Heart left ventricle (tissue), 13 donors: Measurements from ENCODE around the gene GALNT14.

ENCODE experiments used
- POLR2A ChIP-seq, 2 donors: fragments of 450-650 bp; IDR thresholded peaks; one replicate each; pipeline ENCODE4 v1.6.1; 2017; ENCODE audit warnings: antibody characterized with exemption in 2 of 2, mild to moderate bottlenecking in 2 of 2, moderate library complexity in 2 of 2
- TF ChIP-seq, protein P1 (sequence below), 12 donors: fragments of 200-600 bp; sonication (generic) in 4 of 12; IDR thresholded peaks; one replicate each; pipeline versions ENCODE4 v1.5.0 to v1.8.0; 2018 to 2022; ENCODE audit warnings: antibody characterized with exemption in 12 of 12, mild to moderate bottlenecking in 5 of 12
- donor health status: ischemic (EF 13 %, LVEDD 7.1; RV severe dilation, severe dysfunction).
- donor health status: DM: no; HTN: yes; CAD: no.
- donor health status: DM: no; HTN: no; CAD: no.
- donor health status: ischemic (EF 25% LVEDD 6.9; RV normal size, moderate dysfunction).
- donor health status: ischemic (EF 25% LVEDD 5.7; RV mildly dilated, moderate dysfunction).
- donor health status: ischemic (EF 35%, LVEDD 5.7; RV mildly dilated, moderate dysfunction).
- donor health status: nonischemic (EF 11% LVEDD 7.7; RV severe dilation, severe dysfunction).
- donor health status: DM: yes; HTN: yes; CAD: no.
- donor health status: PGD.
- donor health status: ischemic (EF 29% LVEDD 5.4; RV normal size, mild dysfunction).
- donor health status: nonischemic (EF 23%, LVEDD 6.1; RV moderate dilation, normal function).

- TF ChIP-seq, protein P1, sequence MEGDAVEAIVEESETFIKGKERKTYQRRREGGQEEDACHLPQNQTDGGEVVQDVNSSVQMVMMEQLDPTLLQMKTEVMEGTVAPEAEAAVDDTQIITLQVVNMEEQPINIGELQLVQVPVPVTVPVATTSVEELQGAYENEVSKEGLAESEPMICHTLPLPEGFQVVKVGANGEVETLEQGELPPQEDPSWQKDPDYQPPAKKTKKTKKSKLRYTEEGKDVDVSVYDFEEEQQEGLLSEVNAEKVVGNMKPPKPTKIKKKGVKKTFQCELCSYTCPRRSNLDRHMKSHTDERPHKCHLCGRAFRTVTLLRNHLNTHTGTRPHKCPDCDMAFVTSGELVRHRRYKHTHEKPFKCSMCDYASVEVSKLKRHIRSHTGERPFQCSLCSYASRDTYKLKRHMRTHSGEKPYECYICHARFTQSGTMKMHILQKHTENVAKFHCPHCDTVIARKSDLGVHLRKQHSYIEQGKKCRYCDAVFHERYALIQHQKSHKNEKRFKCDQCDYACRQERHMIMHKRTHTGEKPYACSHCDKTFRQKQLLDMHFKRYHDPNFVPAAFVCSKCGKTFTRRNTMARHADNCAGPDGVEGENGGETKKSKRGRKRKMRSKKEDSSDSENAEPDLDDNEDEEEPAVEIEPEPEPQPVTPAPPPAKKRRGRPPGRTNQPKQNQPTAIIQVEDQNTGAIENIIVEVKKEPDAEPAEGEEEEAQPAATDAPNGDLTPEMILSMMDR (IDR thresholded peaks at IDR 0.05), result no peak
- no peak for TF ChIP-seq POLR2A (IDR thresholded peaks at IDR 0.05)
Measured at GRCh38 chr2:30948130-30948529, 190.1 kb downstream of the GALNT14 start.
